ENCODE results near the gene THAP7.
"Not testable (repeated sequence)": the region's sequence is repeated elsewhere in the genome, so short reads cannot be mapped to it uniquely, and the experiment has no call there.

Gene THAP7

GRCh38 chr22:21044931-21045584 lies 43.1 kb upstream of the THAP7 start:
- TF ChIP-seq CTCF (IDR thresholded peaks at IDR 0.05; ENCODE audit: low read depth, low read length, missing control alignments): no peak

DNA sequence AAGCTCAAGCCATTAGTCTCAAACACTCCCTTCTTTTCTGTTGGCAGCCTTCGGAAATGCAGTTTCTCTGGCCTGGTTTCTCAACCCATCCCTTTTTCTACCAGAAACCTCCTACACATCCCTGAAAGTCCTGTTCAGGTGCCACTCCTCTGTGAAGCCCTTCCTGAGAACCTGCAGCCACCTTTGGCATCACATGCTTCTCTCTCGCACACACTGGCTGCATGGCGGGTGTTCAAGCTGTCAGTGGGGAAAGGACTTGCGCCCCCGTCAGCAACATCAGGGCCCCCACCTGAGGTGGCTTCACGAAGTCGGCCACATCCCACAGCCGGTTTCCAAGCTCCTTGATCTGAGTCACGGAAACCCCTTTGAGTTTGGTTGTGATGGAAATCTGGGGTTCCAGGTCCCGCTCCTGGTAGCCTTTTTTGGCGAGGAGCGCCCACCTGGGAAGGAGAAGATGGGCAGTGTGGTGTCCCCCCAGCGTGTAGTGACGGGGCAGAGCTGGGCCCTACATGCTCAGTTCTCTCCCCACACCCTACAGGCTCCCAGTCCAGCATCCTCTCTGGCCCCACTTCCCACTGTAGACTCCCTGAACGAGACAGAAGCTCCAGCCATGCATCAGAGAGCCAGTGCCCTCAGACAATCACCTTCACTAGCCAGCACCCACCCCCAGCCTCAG lies 42.1 kb upstream of the THAP7 start:
- no peak for DNase-seq (ENCODE audit: low read depth)
- no peak overlapping the region for H3K4me3 ChIP-seq (ENCODE audit: low read depth, low read length)
- no peak for TF ChIP-seq CTCF (IDR thresholded peaks at IDR 0.05; ENCODE audit: low read depth, low read length, missing control alignments)

More at GRCh38 chr22:21044931-21045584, 43.1 kb upstream of the THAP7 start:
- no peak for DNase-seq (ENCODE audit: low read depth)
- no peak overlapping the region for H3K4me3 ChIP-seq (ENCODE audit: low read depth, low read length)

DNA sequence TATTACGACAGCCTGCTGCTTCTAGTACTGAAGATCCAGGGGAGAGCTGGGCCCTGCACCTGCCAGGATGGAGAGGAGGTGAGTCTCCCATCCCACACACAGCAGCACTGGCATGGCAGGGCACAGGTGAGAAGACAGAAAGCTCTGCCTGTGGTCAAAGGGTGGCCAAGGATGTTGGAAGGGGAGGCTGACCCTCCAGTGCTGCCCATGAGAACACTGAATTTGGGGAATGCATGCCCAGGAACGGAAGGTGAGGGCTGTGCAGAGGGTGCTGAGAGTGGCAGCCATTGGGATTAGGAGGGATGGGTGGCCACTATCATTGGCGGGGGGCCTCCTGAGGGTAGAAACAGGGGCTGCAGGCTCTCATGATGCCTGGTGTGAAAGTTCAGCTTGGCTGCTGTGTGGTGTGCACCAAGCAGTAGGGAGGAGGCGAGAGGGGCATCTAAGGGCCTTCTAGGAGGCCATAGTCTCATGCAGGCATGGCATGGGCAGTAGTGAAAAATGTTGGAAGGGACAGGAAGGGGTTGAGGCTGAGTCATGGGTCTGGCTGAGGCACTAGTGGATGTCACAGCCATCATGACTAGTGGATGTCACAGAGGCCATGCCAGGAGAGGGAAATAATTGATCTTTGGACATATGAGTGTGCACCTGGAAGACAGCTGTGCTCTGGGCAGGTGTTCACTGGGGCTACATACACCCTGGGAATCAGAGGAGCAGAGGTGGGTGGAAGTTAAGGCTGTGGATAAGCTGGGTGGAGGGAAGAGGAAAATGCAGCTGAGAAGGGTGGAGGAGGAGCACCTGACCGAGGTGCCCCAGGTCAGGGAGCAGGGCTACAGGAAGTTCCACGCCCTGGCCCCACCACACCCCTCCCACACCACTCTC lies 41.3 kb upstream of the THAP7 start:
- DNase-seq (ENCODE audit: low read depth): no peak
- H3K4me3 ChIP-seq (ENCODE audit: low read depth, low read length): no peak overlapping the region
- TF ChIP-seq CTCF (IDR thresholded peaks at IDR 0.05; ENCODE audit: low read depth, low read length, missing control alignments): no peak

GRCh38 chr22:21041937-21042336 lies 40.0 kb upstream of the THAP7 start:
- no peak for DNase-seq (ENCODE audit: low read depth)
- no peak for TF ChIP-seq CTCF (IDR thresholded peaks at IDR 0.05; ENCODE audit: low read depth, low read length, missing control alignments)

GRCh38 chr22:21039158-21039557 lies 37.2 kb upstream of the THAP7 start:
- not testable (repeated sequence) for H3K4me3 ChIP-seq (ENCODE audit: low read depth, low read length); DNase-seq (ENCODE audit: low read depth)

More at GRCh38 chr22:21041937-21042336, 40.0 kb upstream of the THAP7 start:
- H3K4me3 ChIP-seq (ENCODE audit: low read depth, low read length): no peak overlapping the region

GRCh38 chr22:21038405-21038804 lies 36.5 kb upstream of the THAP7 start:
- no peak for TF ChIP-seq CTCF (IDR thresholded peaks at IDR 0.05; ENCODE audit: low read depth, low read length, missing control alignments)
- no peak overlapping the region for H3K4me3 ChIP-seq (ENCODE audit: low read depth, low read length)
- no peak for DNase-seq (ENCODE audit: low read depth)

GRCh38 chr22:21034989-21035388 lies 33.1 kb upstream of the THAP7 start:
- H3K4me3 ChIP-seq (ENCODE audit: low read depth, low read length): no peak overlapping the region
- no peak for TF ChIP-seq CTCF (IDR thresholded peaks at IDR 0.05; ENCODE audit: low read depth, low read length, missing control alignments)
- DNase-seq (ENCODE audit: low read depth): no peak
